ENCODE results near the gene TRABD. TPM values are rescaled to one million over a fixed set of nuclear protein-coding genes. Genes with fewer than 3 reads are reported as not detected.

The TRABD gene
- total RNA-seq, 2 donors from 2014 or later, result 82.8 to 110 TPM

DNA sequence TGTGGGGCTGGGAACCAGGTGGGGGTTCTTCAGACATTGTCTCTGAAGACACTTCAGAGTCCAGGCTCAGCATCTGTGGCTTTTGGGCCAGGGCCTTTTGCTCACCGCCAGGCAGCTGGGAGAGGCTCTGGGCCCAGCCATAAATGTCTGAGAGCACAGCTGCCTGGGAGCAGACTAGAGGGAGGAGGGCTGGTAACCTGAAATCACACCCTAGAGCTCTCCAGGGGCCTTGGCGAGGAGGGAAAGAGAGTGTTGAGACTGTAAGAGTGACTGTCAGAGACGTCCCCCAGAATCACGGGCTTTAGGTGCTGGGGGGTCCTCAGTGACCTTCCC, 4.1 kb downstream of the TRABD start:
- 23% methylated on average over 4 of the region's 4 CpGs; no CpG with 5 or more reads in 1 of the 2 donors for WGBS, 2 donors
- no peaks in the 10 kb centered on the region for H3K9me3 ChIP-seq
- intact Hi-C loops (cut with DNase I), result no loop called here
- DNase-seq (no peak), ATAC-seq (no peak)
- no peaks in the 10 kb centered on the region for H3K27me3 ChIP-seq
- H3K4me1 ChIP-seq, result peaks cover 79% of the 10 kb centered on the region
- no peak overlapping the region for H3K4me3 ChIP-seq
- H3K27ac ChIP-seq, result peak overlapping the region; percentile 78 to 88 (median 85)
- H3K36me3 ChIP-seq (replicated peaks in 1 of 2; ENCODE audit: insufficient read depth in 1 of 2, low read depth in 2 of 2), result no peaks in the 10 kb centered on the region
- TF ChIP-seq POLR2A (IDR thresholded peaks at IDR 0.05), result no peak
- TF ChIP-seq, protein P1, sequence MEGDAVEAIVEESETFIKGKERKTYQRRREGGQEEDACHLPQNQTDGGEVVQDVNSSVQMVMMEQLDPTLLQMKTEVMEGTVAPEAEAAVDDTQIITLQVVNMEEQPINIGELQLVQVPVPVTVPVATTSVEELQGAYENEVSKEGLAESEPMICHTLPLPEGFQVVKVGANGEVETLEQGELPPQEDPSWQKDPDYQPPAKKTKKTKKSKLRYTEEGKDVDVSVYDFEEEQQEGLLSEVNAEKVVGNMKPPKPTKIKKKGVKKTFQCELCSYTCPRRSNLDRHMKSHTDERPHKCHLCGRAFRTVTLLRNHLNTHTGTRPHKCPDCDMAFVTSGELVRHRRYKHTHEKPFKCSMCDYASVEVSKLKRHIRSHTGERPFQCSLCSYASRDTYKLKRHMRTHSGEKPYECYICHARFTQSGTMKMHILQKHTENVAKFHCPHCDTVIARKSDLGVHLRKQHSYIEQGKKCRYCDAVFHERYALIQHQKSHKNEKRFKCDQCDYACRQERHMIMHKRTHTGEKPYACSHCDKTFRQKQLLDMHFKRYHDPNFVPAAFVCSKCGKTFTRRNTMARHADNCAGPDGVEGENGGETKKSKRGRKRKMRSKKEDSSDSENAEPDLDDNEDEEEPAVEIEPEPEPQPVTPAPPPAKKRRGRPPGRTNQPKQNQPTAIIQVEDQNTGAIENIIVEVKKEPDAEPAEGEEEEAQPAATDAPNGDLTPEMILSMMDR (IDR thresholded peaks at IDR 0.05), result no peak

DNA sequence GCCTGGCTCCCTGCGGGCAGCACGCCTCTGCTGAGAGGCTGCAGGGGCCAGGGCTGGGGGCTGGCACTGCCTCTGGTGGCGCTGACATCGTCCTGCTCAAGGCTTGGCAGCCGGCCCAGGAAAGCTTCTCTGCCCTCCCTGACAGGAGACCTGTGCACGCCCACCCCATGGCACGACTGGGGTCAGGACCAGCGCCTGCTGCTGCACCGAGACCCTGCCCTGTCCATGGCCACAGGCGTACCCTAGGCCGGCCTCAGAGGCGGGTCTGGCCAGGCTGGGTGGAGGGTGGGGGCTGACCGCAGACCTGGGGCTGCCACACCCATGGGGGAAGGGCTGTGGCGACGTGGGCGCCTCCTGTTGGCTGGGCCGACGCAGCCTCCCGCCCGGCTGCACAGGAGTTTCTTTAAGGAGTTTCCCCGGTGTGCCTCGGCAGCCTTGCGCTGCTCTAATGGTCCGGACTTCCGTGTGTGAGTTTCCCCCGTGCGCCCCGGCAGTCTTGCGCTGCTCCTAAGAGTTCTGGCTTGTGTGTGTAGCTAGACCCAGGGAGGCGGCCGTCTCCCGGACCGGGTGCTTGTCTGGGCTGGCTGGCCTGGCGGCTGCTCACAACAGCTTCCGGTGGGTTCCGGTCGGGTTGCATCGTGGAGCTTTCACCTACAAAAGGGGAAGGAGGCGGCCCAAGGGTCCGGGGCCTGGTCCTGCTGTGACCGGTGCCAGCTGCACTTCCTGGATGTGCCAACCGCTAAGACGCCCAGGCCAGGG, 4.6 kb downstream of the TRABD start:
- TF ChIP-seq, protein P1 (IDR thresholded peaks at IDR 0.05), result peak in 6 of 7 experiments; percentile 10 to 42 (median 34)
- peak; percentile 68 to 75 (median 71) for TF ChIP-seq POLR2A (IDR thresholded peaks at IDR 0.05)
- peak; percentile 84 to 91 (median 88) for DNase-seq
- Histone ChIP-seq H3K4me1 (peaks cover 75% of the 10 kb centered on the region), H3K27me3 (no peaks in the 10 kb centered on the region), H3K27ac (peak overlapping the region; percentile 78 to 88 (median 85)), H3K9me3 (no peaks in the 10 kb centered on the region), H3K36me3 (replicated peaks in 1 of 2; ENCODE audit: insufficient read depth in 1 of 2, low read depth in 2 of 2) (no peaks in the 10 kb centered on the region), H3K4me3 (peak overlapping the region in 1 of 2 donors; percentile 0)
- peak; percentile 71 for ATAC-seq
- 5% methylated on average over 43 of the region's 43 CpGs; no CpG with 5 or more reads in 1 of the 2 donors for WGBS, 2 donors
- intact Hi-C loops (cut with DNase I), result no loop called here

DNA sequence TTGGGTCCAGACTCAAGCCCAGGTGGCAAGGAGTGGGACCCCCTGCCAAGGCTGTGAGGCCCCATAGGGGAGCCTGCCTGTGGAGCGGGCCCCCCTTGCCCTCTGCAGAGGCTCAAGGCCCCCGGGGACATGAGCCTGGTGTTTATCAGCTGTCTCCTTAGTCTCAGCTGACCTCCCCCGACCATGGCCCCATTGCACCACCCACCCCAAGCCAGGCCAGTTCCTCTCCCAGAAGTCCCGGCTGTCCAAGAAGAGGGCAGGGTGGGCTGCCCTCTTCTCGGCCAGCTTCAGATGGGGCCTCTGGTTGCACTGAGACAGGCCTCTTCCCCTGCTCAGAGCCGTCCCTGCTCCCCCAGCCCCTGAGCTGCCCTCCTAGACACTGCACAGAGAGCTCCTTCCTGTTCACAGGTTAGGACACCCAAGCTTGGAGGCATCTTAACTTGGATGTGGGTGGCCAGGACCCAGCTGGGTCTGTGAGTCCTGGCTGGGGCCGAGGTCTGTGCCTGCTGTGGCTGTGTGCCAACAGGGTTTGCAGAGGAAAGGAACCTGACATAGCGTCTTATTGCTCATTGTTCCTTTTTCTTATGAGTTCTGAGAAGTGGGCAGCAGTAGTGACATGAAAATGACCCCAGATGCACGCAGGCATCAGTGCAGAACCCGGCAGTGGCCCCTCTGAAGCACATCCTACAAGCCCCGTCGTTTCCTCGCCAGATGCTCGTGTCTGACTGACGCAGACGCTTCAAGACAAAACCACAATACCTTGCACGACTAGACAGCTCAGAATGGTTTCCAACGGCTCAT, 5.4 kb downstream of the TRABD start:
- H3K27me3 ChIP-seq, result no peaks in the 10 kb centered on the region
- DNase-seq (peak in 3 of 4 donors; percentile 50 to 71 (median 53)), ATAC-seq (no peak)
- TF ChIP-seq, protein P1 (IDR thresholded peaks at IDR 0.05), result no peak
- peak in 1 of 3 donors; percentile 14 for TF ChIP-seq POLR2A (IDR thresholded peaks at IDR 0.05)
- peaks cover 73% of the 10 kb centered on the region for H3K4me1 ChIP-seq
- H3K4me3 ChIP-seq, result peak overlapping the region in 1 of 2 donors; percentile 0
- H3K36me3 ChIP-seq (replicated peaks in 1 of 2; ENCODE audit: insufficient read depth in 1 of 2, low read depth in 2 of 2), result no peaks in the 10 kb centered on the region
- no peaks in the 10 kb centered on the region for H3K9me3 ChIP-seq
- peak overlapping the region; percentile 78 to 88 (median 85) for H3K27ac ChIP-seq
- 36 to 49% methylated on average over 13 to 18 of the region's 18 CpGs for WGBS, 2 donors
- intact Hi-C loops (cut with DNase I), result no loop called here

DNA sequence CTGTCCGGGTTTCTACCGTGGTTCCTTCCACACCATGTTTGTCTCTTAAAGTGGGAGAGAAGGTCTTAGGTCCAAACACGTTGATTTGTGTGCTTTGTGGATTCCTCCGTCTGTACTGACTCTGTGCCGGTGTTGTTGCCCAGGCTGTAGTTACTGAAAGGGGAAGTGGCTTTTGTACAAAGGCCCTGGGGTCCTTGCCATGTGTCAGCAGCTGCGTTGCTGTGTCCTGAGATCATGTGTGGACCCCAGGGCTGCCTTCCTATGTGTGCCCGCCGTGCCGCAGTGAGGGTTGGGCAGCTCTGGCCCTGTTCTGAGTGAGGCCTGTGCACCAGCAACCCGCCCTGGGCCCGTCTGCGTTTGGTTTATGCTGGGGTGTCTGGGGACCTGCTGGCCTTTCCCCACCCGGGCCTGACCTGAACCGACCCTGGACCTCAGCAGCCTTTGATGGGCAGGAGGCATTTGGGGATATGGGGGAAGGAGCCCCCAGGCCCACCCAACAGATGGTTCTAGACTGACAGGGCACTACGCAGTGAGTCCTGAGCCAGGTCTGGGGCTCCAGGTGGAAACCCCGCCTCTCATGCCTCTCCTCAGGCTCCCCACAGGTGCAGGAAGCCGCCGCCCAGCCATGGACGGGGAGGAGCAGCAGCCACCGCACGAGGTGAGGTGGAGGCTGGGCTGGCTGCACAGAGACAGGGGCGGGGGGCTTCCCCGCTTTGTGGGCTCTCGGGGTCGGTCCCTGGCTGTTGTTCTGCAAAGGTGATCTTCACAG, 6.9 kb downstream of the TRABD start:
- Histone ChIP-seq H3K9me3 (no peaks in the 10 kb centered on the region), H3K4me1 (peaks cover 62% of the 10 kb centered on the region), H3K4me3 (no peak overlapping the region), H3K27ac (peak overlapping the region; percentile 38 to 88 (median 85)), H3K27me3 (no peaks in the 10 kb centered on the region), H3K36me3 (replicated peaks in 1 of 2; ENCODE audit: insufficient read depth in 1 of 2, low read depth in 2 of 2) (no peaks in the 10 kb centered on the region)
- WGBS, 2 donors, result 37 to 53% methylated on average over 6 to 25 of the region's 25 CpGs
- intact Hi-C loops (cut with DNase I), result no loop called here
- DNase-seq (peak in 1 of 4 donors; percentile 79), ATAC-seq (no peak)
- peak in 1 of 3 donors; percentile 24 for TF ChIP-seq POLR2A (IDR thresholded peaks at IDR 0.05)
- TF ChIP-seq, protein P1 (IDR thresholded peaks at IDR 0.05), result no peak
